Neural progenitor cell (in vitro differentiated cells): ENCODE measurements around the gene ABHD12.

Source experiments
- EZH2 ChIP-seq: fragments of 200-600 bp; sonication (generic); IDR thresholded peaks from 2 replicates; pipeline ENCODE4 v1.6.1; 2017; ENCODE audit warnings: antibody characterized with exemption, mild to moderate bottlenecking, moderate library complexity
- EZH2phosphoT487 ChIP-seq: fragments of 200-600 bp; sonication (generic); IDR thresholded peaks from 2 replicates; pipeline ENCODE4 v1.6.1; 2017; ENCODE audit warnings: antibody characterized with exemption
- TF ChIP-seq, protein P1 (sequence below): fragments of 200-600 bp; sonication (generic); IDR thresholded peaks from 2 replicates; pipeline ENCODE4 v1.5.1; 2017; ENCODE audit warnings: antibody characterized with exemption, mild to moderate bottlenecking

DNA sequence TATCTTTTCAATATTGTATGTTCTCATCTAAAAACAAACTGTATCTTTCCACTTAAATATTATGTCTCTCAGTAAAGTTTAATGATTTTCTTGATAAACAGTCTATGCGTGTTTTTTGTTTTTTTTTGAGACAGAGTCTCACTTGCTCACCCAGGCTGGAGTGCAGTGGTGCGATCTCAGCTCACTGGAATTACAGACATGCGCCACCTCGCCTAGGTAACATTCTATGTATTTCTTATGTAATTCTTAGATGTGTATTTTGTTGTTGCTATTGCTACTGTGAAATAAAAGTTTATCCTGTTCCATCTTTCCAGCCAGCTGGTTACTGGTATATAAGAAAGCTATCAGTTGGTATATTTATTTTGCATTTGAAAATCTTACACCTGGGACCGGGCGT, 29.4 kb downstream of the ABHD12 start:
- TF ChIP-seq, protein P1, sequence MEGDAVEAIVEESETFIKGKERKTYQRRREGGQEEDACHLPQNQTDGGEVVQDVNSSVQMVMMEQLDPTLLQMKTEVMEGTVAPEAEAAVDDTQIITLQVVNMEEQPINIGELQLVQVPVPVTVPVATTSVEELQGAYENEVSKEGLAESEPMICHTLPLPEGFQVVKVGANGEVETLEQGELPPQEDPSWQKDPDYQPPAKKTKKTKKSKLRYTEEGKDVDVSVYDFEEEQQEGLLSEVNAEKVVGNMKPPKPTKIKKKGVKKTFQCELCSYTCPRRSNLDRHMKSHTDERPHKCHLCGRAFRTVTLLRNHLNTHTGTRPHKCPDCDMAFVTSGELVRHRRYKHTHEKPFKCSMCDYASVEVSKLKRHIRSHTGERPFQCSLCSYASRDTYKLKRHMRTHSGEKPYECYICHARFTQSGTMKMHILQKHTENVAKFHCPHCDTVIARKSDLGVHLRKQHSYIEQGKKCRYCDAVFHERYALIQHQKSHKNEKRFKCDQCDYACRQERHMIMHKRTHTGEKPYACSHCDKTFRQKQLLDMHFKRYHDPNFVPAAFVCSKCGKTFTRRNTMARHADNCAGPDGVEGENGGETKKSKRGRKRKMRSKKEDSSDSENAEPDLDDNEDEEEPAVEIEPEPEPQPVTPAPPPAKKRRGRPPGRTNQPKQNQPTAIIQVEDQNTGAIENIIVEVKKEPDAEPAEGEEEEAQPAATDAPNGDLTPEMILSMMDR: no peak
- no peak for TF ChIP-seq EZH2
- TF ChIP-seq EZH2phosphoT487: no peak
